Activated T-cell treated with anti-CD3 and anti-CD28 coated beads for 1 hour (primary cell): Measurements from ENCODE around the gene CACNA2D4.

ENCODE experiments used
- DNase-seq: peaks from one replicate; pipeline ENCODE4 v3.0.0-alpha.2; 2020; ENCODE audit warnings: low read depth

The CACNA2D4 gene

DNA sequence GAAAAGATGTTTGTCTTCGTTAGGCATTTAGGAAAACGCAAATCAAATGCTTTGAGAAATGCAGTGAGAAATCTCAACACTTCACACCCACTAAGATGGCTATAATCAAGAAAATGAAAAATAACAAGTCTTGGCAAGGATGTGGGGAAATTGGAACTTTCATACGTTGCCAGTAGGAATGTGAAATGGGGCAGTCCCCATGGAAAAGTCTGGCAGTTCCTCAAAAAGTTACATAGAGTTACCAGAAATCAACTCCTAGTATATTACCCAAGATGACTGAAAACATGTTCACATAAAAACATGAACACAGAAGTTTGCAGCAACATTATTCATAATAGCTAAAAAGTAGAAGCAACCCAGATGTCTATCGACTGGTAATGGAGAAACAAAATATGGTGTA, 139.5 kb downstream of the CACNA2D4 start:
- DNase-seq = no peak

DNA sequence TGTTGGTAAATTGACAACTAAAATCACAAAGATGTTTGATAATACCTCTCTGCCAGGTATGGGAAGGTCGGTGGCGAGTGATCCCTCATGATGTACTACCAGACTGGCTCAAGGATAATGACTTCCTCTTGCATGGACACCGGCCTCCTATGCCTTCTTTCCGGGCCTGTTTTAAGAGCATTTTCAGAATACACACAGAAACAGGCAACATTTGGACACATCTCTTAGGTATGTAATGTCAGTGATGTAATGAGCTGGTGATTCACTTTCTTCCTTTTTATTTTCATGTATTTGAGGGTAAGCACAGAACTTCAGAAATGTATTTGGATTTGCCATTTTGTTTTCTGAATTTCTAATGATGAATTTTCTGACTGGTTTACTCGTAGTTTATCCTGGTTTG, 140.7 kb downstream of the CACNA2D4 start:
- no peak for DNase-seq

DNA sequence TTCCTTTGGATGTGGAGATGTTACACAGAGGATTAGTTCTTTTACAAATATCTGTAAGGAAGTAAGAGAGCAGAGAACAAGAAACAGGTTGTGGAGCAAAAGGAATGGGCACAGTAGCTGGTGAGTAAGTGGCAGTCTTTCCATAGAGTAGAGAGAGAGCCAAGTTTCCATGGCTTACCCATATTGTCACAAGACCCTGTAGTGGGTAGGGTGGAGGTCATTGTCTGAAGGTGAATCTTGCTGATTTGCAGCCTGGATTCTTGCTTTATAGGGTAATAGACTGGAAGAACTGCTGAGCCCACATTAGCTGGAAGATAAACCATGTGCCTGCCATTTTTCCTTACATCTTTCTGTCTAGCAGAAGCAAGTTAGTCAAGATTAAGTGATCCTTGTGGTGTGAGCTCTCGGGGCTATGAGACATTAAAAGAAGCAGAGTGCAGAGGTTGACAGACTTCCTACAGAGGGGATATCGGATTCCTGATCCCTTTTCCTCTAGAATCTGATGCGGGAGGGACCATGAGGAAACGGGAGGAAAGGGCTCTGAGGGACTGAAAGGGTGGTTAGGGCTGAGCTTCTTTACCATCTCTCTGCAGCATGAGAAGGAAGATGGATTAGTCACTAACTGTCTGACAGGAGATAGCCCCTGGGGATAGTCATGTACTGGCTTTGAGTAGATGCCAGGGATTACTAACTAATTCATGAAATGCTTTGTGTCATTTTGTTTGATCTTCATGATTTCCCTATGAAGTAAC, 142.1 kb downstream of the CACNA2D4 start:
- no peak for DNase-seq

DNA sequence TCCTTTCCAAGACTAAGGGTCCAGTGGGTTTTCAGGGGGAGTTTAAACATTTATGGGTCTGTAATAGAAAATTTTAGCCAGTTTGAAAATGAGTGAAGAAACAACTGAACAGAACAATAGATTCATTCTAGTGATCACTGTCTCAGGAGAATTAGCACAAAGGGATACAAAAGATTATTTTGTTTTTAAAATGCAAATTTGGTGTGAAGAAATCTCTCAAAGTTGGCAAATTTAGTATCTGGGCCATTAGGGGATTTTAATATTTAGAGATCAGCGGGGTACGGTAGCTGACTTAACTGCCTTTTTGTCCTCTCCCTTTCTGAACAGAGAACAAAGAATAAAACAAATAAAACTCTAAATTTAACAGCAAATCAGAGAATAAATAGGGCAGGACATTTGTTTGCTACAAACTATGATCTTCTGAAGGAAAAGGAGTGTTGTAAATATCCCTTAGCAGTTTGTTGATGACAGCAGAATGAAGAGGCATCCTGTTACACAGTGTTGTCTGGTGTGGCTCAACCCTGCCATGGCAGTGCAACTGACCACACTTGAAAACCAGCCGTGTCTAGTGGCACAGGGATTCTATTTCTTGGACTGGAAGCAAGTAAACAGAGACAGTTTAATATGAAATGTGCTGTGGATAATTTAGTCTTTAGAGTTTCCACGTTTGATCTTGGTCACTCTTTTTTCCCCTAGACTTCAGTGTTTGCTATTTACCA, 144.4 kb downstream of the CACNA2D4 start:
- no peak for DNase-seq

DNA sequence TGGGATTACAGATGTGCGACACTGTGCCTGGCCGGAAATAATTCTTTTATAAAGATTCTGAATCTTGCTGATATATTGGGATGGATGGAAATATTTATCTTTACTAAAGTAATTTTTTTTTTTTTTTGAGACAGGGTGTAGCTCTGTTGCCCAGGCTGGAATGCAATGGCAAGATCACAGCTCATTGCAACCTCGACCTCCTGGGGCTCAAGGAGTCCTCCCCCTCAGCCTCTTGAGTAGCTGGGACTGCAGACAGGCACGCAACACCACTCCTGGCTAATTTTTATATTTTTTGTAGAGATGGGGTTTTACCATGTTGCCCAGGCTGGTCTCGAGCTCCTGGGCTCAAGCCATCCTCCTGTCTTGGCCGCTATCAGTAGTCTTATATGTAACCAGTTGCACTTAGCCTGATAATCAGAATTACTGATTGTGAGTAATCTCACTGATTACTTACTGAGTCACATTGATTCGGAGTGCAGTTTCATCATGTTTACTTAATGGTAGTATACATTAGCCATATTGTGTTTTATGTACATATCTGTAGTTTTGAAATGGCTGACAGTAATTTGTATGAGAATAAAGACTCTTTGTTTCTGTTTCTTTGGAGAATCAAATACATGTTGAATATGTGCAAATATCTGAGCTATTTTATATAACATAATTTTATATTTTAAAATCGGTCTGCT, 148.5 kb downstream of the CACNA2D4 start:
- DNase-seq = no peak

DNA sequence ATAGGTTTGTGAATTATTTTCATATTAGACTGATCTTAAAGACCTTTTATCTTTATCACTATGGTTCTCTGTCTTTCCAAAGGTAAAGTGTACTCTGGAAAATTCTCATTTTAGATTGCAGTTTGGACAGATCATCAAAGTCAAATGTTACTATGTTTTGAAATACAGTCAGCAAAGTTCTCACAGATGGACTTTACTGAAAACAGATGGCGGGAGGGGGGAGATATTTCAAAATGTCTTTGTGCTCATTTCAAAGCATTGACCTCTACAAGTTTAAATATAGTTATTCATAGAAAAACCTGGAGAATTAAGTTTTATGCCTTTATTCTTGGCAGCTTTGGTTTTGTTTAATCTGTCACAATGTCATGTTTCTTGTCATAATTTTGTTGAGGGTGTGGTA, 149.8 kb downstream of the CACNA2D4 start:
- no peak for DNase-seq

DNA sequence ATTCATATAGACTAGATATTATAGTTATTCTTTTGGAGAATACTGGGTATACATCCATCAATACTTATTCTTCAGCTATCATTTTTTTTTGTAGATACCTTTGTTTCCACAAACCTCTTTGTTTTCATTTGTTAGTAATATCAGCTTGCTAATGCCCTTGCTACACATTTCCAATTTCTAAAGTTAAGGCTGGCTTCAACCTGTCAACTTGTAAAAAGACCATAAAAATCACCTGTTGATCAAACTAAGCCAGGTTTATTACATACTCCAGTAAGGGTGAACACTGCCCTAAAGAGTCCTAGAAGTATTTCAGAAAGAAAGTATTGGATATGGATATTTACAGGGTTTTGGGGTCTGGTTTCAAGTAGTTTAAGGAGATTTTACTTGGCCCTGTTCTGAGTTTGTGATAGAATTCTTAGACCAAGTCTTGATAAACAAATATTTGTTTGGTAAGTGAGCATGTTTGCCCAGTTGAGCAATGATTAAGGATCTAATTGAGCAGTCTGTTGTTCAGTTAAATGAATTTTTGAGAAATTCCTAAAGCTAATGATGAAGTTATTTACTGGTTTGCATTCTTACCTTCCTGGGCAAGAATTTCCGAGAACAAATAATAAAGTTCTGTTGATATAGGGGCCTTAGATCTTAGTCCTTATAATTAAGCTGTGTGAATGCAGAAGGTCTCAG, 150.9 kb downstream of the CACNA2D4 start:
- no peak for DNase-seq

DNA sequence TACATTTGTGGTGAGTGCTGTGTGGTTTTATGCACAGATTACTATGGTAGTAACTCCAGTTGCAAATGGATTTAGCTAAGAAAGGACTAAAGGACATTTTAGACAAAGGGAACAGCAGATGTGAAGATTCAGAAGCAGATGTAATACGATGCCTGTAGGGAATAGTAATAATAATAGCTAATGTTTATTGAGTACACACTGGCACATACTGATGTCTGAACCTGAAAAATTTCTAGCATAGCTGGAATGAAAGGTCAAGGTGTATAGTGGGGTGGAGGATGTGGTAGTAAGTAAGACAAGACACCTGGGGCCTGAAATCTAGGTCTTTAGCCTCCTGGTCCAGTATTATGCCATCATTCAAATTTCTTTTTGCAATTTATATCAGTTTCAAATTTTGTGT, 152.3 kb downstream of the CACNA2D4 start:
- DNase-seq = no peak

DNA sequence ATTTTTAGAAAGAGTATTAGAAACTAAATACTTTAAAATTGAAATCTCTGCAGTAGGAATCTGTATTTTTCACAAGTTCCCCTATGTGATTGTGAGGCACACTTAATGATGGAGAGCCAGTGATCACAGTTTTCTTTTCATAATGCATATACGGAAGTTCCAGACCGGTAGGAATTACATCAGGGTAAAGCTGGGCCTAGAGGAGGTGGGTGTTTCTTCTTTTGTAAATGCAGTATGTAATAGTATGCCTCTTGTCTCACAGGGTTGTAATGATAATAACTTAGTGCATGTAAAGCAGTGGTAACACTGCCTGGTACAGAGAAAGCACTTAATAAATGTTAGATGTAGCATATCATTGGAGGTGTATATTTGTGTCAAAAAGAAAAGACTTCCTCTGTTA, 155.3 kb downstream of the CACNA2D4 start:
- no peak for DNase-seq

DNA sequence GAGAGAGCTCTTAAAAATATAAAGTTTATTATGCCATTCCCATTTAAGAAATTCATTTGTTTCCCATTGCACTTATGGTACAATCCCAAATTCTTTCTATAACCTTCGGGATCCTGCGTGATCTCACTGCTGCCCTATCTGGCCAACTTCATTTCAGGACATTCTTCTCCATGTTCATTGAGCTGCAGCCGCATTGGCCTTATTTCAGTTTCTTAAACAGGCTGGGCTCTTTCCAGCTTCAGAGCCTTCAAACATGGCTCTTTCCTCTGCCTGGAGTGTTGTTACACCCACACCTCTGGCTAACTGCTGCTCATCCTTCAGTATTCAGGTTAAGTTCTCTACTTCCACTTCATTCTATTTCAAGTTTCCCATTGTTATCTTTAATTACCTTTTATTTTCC, 156.6 kb downstream of the CACNA2D4 start:
- DNase-seq = no peak

DNA sequence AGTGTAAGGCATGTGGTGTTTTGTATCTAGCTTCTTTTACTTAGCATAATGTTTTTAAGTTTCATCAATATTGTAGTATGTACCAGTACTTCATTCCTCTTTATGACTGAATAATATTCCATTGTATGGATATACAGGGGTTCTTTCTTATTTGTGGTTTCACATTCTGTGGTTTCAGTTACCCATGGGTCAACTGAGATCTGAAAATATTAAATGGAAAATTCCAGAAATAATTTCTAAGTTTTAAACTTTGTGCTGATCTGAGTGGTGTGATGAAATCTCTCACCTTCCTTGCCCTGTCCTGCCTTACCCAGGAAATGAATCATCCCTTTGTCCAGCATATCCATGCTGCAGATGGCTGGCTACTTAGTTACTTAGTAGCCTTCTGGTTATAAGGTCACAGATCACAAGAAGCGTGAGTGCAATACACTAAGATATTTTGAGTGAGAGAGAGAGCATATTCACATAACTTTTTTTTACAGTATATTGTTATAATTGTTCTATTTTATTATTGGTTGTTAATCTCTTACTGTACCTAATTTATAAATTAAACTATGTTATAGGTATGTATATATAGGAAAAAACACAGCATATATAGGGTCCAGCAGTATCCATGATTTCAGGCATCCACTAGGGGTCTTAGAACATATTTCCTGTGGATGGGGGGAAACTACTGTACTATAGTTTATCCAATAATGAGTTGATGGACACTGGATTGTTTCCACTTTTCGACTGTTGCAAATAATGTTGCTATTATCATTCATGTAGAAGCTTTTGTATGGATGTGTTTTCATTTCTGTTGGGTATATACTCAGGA, 157.7 kb downstream of the CACNA2D4 start:
- DNase-seq = no peak

DNA sequence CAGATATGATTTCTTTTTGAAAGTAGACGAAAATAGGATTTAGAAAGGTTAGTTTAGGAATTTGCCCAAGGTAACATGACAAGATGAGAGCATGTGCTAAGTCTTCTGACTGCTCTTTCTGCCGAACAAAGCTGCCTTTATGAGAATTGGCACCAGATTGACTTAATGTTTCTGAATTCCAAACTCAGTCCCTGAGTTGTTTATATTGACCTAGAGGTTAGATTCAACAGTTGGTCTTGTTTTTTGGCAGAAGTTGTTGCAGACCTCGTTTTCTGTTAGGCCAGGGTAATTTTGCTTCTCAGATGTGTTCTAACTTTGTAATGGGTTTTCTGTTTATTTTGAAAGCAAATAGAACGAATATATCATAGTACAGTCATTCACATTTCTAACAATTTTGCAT, 159.6 kb downstream of the CACNA2D4 start:
- no peak for DNase-seq

DNA sequence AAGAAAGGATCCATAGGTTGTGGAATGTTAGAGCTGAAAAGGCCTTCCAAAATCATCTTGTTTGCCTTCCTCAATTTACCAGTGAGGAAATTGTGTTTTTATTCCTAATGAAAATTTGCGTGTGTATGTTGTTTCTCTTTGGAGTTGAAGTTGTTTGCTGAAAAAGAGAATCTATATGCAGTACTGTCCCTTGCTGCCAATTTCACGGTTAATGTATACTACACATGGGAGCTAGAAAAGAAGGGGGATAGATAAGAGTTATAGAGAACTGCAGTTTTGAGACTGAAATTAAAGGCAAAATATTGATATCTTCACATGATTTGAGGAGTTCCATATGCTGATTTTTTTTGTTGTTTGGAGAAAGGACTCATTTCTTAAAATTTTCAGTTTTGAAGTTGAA, 160.1 kb downstream of the CACNA2D4 start:
- DNase-seq = no peak

DNA sequence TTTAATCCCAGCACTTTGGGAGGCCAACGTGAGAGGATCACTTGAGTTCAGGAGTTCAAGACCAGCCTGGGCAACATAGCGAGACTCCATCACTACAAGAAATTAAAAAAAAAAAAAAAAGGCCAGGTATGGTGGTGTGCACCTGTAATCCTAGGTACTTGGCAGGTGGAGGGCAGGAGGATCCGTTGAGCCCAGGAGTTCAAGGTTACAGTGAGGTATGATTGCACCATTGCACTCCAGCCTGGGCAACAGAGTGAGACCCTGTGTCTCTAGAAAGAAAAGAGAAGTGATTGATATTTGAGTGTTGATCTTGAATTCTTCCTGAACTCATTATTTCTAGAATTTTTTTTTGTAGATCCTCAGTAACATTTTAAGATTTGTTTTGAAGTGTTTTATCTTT, 168.2 kb downstream of the CACNA2D4 start:
- DNase-seq = no peak

DNA sequence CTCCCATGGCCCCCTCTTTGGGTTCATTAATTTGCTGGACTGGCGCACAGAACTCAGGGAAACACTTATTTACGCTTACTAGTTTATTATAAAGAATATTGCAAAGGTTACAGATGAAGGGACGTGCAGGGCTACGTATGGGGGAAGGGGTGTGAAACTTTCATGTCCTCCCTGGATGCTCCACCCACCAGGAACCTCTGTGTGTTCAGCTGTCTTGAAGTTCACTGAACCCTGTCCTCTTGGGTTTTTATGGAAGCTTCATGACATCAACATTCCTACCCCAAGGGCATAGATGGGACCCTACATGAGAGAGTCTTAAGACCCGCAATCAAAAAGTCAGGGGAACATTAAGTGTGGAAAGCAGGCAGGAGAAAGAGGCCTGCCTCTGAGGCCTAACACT, 169.4 kb downstream of the CACNA2D4 start:
- no peak for DNase-seq

DNA sequence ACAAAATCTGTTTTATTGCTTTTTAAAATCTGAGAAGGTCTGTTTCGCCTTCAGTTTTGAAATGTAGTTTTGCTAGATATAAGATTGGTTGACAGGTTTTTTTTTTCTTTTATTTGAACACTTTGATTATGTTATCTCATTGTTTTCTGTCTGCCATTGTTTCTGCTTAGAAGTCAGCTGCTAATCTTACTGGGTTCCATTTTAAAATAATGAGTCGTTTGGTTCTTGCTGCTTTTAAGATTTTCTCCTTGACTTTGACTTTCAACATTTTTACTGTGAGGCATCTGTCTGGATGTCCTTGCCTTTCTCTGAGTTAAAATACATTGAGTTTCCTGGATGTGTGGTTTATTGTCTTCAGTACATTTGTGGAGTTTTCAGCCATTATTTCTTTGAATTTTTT, 170.8 kb downstream of the CACNA2D4 start:
- no peak for DNase-seq

DNA sequence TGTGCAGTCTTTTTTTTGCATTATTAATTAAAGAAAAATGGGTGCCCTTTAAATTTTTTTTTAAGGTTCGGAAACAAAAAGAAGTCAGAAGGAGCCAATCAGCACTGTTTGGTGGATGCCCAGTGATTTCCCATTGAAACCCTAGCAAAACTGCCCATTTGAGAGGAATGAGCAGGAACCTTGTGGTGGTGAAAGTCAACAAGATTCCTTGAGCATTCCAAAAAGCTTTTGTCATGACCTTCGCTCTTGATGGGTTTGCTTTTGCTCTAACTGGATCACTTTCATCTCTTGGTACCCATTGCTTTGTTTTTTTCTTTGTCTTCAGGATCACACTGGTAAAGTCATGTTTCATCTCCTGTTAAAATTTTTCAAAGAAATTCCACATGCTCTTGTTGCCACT, 173.5 kb downstream of the CACNA2D4 start:
- no peak for DNase-seq
